Measurements from ENCODE around the gene MGAT4B. TPM values are rescaled to one million over a fixed set of nuclear protein-coding genes. Genes with fewer than 3 reads are reported as not detected.

The MGAT4B gene
- total RNA-seq, 1 experiment from 2014 or later, result 151 TPM

DNA sequence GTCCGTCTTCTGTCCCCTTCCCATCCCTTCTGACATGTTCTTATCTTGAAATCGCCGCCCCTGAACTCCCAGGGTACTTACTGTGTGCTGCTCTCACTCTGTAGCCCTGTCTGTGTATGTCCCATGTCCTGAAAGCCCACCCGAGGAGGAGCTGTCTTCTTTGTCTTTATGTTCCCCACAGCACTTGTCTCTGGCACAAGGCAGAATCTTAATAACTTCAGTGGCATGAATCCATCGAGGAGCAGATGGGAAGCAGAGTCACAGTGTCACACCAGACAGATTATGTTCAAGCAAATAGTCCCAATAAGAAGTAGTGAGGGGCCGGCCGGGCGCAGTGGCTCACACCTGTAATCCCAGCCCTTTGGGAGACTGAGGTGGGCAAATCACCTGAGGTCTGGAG, 42.6 kb downstream of the MGAT4B start (continued):
- no peak for TF ChIP-seq AFF4 (CRISPR knock-in tag; IDR thresholded peaks at IDR 0.05; ENCODE audit: borderline replicate concordance)
- TF ChIP-seq STAT6 (CRISPR knock-in tag; conservative IDR thresholded peaks at IDR 0.05; ENCODE audit: low read depth), result no peak
- TF ChIP-seq MYBL2 (CRISPR knock-in tag; IDR thresholded peaks at IDR 0.05), result no peak

DNA sequence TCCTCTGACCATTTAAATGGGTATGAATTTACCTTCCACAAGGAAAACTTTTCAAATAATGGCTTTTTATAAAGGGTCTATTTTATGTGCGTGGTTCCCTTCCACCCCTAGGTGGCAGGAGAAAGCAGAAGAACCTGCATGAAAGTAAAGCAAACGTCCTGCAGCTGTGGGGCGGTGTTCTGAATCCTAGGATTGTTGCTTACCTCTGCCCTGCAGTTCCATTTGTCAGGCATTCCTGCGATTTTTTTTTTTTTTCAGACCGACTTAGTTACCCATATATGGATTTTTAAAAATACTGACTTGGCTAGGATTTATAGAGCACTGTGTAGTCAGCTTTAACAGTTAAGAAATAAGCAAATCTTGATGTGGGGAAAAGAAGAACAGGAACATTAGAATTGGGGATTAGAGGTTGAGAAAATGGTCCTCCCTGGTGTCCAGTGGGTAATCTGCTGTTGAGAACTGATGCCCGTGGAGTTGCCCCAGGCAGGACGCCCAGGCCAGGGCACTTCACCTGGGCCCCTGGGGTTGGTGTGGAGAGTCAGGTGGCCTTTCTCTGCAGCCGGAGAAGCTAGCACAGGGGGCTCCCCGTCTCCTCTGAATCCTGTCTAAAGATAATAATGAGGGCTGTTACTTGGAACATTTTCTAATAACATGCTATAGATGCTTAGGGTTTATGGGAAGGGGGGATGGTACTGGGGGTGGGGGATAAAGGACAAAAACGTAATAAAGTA, 43.3 kb downstream of the MGAT4B start:
- Mint-ChIP-seq H3K27ac (peak overlapping the region; percentile 86), H3K36me3 (peaks cover 24% of the 10 kb centered on the region), H3K9me3 (no peaks in the 10 kb centered on the region), H3K4me1 (peaks cover 41% of the 10 kb centered on the region), H3K4me3 (no peak overlapping the region), H3K27me3 (ENCODE audit: low read depth) (no peaks in the 10 kb centered on the region)
- DNase-seq (ENCODE audit: low spot score) (peak; percentile 63), ATAC-seq (peak; percentile 82)
- ChIA-PET POLR2A (interaction anchor here (0.6 kb wide), 1 partner anchor 19 kb away, joined by 5 read pairs; no protein-coding TSS in a partner anchor), CTCF (interaction anchor here (0.6 to 2.8 kb wide), 36 partner anchors 8 to 332 kb away, joined by 3 to 39 read pairs (median 4); partner anchors contain the start of genes HNRNPH1, LTC4S and MAML1)
- TF ChIP-seq NFE2L1 (CRISPR knock-in tag; IDR thresholded peaks at IDR 0.05), result no peak
- TF ChIP-seq CTCF (IDR thresholded peaks at IDR 0.05), result peak; percentile 64
- TF ChIP-seq SP1 (CRISPR knock-in tag; conservative IDR thresholded peaks at IDR 0.05), result no peak
- TF ChIP-seq USF2 (CRISPR knock-in tag; IDR thresholded peaks at IDR 0.05), result no peak
- TF ChIP-seq, protein P1, sequence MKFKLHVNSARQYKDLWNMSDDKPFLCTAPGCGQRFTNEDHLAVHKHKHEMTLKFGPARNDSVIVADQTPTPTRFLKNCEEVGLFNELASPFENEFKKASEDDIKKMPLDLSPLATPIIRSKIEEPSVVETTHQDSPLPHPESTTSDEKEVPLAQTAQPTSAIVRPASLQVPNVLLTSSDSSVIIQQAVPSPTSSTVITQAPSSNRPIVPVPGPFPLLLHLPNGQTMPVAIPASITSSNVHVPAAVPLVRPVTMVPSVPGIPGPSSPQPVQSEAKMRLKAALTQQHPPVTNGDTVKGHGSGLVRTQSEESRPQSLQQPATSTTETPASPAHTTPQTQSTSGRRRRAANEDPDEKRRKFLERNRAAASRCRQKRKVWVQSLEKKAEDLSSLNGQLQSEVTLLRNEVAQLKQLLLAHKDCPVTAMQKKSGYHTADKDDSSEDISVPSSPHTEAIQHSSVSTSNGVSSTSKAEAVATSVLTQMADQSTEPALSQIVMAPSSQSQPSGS (CRISPR knock-in tag; IDR thresholded peaks at IDR 0.05; ENCODE audit: borderline replicate concordance, low read depth), result no peak
- TF ChIP-seq, protein P2, sequence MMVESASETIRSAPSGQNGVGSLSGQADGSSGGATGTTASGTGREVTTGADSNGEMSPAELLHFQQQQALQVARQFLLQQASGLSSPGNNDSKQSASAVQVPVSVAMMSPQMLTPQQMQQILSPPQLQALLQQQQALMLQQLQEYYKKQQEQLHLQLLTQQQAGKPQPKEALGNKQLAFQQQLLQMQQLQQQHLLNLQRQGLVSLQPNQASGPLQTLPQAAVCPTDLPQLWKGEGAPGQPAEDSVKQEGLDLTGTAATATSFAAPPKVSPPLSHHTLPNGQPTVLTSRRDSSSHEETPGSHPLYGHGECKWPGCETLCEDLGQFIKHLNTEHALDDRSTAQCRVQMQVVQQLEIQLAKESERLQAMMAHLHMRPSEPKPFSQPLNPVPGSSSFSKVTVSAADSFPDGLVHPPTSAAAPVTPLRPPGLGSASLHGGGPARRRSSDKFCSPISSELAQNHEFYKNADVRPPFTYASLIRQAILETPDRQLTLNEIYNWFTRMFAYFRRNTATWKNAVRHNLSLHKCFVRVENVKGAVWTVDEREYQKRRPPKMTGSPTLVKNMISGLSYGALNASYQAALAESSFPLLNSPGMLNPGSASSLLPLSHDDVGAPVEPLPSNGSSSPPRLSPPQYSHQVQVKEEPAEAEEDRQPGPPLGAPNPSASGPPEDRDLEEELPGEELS (CRISPR knock-in tag; IDR thresholded peaks at IDR 0.05), result no peak
- TF ChIP-seq, protein P3, sequence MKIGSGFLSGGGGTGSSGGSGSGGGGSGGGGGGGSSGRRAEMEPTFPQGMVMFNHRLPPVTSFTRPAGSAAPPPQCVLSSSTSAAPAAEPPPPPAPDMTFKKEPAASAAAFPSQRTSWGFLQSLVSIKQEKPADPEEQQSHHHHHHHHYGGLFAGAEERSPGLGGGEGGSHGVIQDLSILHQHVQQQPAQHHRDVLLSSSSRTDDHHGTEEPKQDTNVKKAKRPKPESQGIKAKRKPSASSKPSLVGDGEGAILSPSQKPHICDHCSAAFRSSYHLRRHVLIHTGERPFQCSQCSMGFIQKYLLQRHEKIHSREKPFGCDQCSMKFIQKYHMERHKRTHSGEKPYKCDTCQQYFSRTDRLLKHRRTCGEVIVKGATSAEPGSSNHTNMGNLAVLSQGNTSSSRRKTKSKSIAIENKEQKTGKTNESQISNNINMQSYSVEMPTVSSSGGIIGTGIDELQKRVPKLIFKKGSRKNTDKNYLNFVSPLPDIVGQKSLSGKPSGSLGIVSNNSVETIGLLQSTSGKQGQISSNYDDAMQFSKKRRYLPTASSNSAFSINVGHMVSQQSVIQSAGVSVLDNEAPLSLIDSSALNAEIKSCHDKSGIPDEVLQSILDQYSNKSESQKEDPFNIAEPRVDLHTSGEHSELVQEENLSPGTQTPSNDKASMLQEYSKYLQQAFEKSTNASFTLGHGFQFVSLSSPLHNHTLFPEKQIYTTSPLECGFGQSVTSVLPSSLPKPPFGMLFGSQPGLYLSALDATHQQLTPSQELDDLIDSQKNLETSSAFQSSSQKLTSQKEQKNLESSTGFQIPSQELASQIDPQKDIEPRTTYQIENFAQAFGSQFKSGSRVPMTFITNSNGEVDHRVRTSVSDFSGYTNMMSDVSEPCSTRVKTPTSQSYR (CRISPR knock-in tag; IDR thresholded peaks at IDR 0.05), result no peak
- no peak for TF ChIP-seq IRF2 (CRISPR knock-in tag; IDR thresholded peaks at IDR 0.05; ENCODE audit: borderline replicate concordance, low read depth)

Data from WTC11 (cell line).